ENCODE results near the gene CPNE2.
A peak's percentile ranks its signal among the peaks of the same experiment; 100 is the strongest.
"Not testable (repeated sequence)": the region's sequence is repeated elsewhere in the genome, so short reads cannot be mapped to it uniquely, and the experiment has no call there.

CPNE2 gene

GRCh38 chr16:57091975-57092785, at the start of gene CPNE2:
Gene CPNE2 (plus strand): TSS chr16:57092583. CDS start chr16:57110743, 18,160 bp downstream.
- DNase-seq = peak; percentile 62

GRCh38 chr16:57043248-57043647, 49.1 kb upstream of the CPNE2 start:
- no peak for DNase-seq

- DNase-seq = no peak
These were observed 47.3 kb upstream of the CPNE2 start for GRCh38 chr16:57044931-57045693.

GRCh38 chr16:57045694-57046381, 46.5 kb upstream of the CPNE2 start:
- DNase-seq = peak; percentile 61

DNA sequence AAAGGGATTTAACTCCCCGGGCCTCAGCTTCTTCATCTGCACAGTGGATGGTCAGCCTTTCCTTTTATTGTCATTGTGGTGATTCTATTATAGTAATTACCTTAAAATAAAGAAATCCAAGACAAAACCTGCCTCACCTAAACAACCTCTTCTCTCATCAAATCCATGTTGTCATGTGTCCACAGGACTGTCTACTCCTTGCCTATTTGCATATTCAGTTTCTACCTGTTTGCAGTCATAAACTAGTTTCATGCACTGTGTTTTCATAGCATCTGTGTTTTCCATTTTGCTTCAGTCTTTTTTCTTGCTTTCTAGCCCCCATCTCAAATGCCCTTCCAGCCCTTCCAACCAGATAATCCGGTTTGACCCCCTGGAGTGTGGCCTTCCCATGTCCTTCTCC, 44.3 kb upstream of the CPNE2 start:
- no peak for DNase-seq

- no peak for DNase-seq
These were observed 42.7 kb upstream of the CPNE2 start for GRCh38 chr16:57049678-57050077.

DNA sequence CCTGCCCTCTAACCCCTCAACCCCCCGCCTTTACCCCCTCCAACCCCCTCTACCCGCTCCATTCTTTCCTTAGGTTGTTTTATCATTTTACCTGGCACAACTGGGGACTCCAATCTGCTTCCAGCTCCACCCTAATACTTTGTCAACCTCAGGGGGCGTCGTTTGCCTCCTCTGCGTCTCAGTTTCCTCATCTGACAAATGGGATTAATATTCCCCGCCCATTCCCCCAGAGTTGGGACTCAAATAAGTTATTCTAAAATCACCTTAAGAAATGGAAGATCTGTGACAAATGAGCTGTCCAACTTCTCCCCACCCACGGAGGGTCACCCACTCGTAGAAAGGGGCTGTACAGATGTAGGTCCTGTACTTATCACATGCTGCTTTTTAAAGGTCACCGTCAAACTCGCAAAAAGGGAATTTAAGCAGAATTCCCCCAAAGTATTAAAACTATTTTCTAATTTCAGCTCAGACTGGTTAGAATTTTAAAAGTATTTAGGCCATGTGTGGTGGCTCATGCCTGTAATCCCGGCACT, 40.6 kb upstream of the CPNE2 start:
- no peak for DNase-seq

DNA sequence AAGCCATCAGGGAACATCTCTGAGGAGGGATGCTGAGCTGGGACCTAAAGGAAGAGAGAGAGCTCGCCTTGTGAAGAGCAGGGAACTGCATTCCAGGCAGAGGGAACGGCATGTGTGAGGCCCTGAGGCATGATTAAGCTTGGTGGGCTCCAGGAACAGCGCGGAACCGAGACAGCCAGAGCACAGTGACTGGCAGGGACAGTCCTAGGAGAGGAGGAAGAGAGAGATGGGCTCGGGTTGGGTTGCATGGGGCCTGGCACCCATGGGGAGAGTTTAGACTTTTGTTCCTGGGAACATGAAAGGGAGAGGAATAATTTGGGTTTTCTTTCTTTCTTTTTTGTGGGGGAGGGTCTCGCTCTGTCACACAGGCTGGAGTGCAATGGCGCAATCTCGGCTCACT, 39.2 kb upstream of the CPNE2 start:
- DNase-seq = no peak

DNA sequence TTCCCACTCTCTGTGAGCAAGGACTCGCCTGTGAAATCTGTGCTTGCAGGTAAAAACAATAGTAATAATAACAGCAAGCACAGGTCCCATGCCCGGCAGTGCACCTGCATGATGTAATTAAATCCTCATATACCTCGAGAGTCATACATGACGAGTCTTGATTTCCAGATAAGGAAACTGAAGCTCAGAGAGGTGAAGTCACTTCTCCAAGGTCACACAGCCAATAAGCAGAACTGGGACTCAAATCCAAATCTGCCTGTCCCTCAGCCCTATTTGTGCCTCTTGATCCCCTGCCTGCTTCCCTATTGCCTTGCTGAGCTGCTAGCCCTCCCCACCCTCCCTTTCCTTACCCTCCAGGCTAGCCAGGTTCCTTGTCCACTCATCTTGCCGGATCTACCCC, 38.0 kb upstream of the CPNE2 start:
- DNase-seq = no peak

- DNase-seq = no peak
These were observed 37.6 kb upstream of the CPNE2 start for GRCh38 chr16:57054771-57055170.

- DNase-seq = no peak
These were observed 36.7 kb upstream of the CPNE2 start for GRCh38 chr16:57055671-57056070.

DNA sequence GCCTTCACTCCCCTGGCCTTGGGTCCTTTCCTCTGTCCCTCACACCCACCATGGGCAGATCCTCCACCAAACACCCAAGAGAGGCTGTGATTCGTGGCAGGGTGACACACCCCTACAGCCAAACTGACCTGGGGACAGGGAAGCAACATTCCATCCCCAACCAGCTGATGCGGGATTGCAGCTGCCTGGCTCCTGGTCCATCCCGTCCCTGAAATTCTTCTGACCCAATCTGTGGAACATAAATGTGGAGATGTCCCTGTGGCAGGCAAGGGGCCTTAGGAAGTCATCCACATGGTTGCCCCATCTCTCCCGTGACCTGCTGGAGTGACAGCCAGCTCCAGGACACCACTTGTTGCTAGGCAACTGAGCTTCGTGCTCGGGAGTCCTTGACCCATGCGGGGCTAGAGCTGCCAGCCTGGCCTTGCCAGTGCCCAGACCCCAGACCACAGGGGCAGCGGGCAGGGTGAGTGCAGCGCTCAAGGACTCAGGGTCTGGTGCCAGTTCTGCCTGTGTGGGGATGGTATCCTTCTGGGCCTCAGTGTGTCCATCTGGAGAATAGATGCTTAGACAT, 34.0 kb upstream of the CPNE2 start:
- no peak for DNase-seq

DNA sequence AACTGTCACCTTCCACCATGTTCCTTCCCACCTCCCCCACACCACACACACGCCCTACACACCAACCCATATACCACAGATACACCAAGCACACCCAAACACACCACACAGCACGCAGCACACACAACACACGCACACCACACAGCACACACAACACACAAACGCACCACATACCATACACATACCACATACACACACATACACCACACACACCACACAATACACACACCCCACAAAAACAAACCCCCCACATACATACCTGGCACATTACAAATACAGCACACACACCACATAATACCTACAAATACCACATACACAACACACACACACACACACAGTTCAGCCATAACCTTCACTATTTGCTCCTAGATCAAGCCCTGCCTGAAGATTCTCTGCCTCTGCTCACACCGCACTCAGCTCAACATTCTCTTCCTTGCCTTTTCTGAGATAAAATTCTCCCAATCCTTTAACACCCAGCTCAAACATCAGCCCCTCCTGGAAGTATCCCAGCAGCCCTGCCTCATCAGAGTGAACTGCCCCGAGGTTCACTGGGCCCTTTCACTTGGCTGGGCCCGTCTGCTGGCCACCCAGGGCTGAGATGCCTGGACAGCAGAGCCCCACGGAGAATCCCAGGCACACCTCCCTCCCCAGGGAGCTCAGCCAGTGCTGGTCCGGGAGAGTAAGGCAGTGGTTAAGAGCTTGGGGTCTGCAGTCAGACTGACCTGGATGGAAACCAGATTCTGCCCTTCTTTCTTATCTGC, 31.9 kb upstream of the CPNE2 start:
- no peak for DNase-seq

DNA sequence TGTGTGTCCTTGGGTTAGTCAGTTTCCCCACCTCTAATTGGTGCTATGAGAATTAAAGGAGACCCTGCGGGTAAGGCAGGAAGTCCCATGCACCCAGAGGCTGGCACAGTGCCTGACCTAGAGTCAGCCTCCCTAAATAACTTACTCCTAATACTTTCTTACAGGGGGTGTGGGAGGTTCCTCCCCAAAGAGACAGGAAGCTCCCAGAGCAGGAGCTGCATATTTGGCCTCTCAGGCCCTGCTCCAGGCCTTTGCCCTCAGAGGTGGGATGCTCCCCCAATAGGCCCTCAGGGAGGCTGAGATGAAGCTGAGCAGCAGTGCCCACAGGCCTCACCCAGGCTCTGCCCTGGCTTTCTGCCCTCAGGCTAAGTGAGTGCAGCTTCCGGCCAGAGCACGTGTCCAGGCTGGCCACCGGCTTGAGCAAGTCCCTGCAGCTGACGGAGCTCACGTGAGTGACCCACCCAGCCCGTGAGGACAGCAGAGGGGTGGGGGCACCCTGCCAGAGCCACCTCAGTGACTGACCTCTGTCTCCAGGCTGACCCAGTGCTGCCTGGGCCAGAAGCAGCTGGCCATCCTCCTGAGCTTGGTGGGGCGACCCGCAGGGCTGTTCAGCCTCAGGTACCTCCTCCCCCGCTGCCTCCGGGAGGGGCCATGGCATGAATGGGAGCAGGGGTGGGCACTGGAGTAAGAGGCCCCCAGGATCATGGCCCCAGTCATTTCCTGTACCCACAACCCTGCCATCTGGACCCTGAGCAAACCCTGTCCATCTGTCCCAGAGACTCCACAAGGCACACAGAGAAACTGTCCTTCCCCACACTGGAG, 31.1 kb upstream of the CPNE2 start:
- peak; percentile 45 for DNase-seq

- DNase-seq = no peak
These were observed 30.1 kb upstream of the CPNE2 start for GRCh38 chr16:57062329-57062728.

DNA sequence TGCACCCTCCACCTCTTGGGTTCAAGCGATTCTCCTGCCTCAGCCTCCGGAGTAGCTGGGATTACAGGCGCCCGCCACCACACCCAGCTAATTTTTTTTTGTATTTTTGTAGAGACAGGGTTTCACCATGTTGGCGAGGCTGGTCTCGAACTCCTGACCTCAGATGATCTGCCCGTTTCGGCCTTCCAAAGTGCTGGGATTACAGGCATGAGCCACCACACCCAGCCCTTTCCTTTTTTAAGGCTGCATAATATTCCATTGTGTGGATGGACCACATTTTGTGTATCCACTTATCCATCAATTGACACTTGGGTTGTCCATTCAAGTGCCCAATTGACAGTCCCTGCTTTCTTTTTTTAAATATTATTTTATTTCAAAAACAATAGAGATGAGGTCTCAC, 29.2 kb upstream of the CPNE2 start:
- not testable (repeated sequence) for DNase-seq

- no peak for DNase-seq
These were observed 27.4 kb upstream of the CPNE2 start for GRCh38 chr16:57064995-57065394.

DNA sequence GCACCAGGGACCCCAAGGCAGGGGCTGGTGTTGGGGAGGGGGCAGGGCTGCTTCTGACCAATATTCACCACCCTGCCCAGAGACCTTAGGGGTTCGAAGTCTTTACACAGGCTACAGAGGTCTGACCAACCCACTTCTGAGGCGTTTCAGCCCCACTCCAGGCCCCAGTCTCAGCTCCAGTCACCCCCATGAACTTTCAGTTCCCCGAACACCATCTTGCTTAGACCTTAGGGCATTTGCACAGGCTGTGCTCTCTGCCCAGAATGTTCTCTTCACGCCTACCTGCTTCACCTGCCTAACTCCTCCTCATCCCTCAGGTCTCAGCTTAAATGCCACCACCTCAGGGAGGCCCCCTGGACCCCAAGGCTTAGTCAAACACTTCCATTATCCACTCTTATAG, 25.8 kb upstream of the CPNE2 start:
- no peak for DNase-seq

GRCh38 chr16:57067347-57067746, 25.0 kb upstream of the CPNE2 start:
- DNase-seq = no peak

GRCh38 chr16:57069053-57069452, 23.3 kb upstream of the CPNE2 start:
- no peak for DNase-seq

- DNase-seq = no peak
These were observed 22.6 kb upstream of the CPNE2 start for GRCh38 chr16:57069635-57070370.
